Activated T-cell treated with anti-CD3 and anti-CD28 coated beads, Interleukin-2, amount 50 U/mL, for 24 hours (primary cell): ENCODE results near the gene UHRF1.

Experiments used
- DNase-seq: peaks from one replicate; pipeline ENCODE4 v3.0.0-alpha.2; 2020
- H3K27ac Mint-ChIP-seq: 2 replicates; pipeline ENCODE4 v1.8.0; 2020; ENCODE audit warnings: mild to moderate bottlenecking, mixed read lengths
- H3K27me3 Mint-ChIP-seq: 2 replicates; pipeline ENCODE4 v1.8.0; 2020; ENCODE audit warnings: mixed read lengths
- H3K36me3 Mint-ChIP-seq: 2 replicates; pipeline ENCODE4 v1.8.0; 2020; ENCODE audit warnings: low read depth, mixed read lengths
- H3K4me1 Mint-ChIP-seq: 2 replicates; pipeline ENCODE4 v1.8.0; 2020; ENCODE audit warnings: low read depth, mixed read lengths
- H3K4me3 Mint-ChIP-seq: 2 replicates; pipeline ENCODE4 v1.8.0; 2020; ENCODE audit warnings: mild to moderate bottlenecking, moderate library complexity, mixed read lengths
- H3K9me3 Mint-ChIP-seq: 2 replicates; pipeline ENCODE4 v1.8.0; 2020; ENCODE audit warnings: mixed read lengths

UHRF1 gene

DNA sequence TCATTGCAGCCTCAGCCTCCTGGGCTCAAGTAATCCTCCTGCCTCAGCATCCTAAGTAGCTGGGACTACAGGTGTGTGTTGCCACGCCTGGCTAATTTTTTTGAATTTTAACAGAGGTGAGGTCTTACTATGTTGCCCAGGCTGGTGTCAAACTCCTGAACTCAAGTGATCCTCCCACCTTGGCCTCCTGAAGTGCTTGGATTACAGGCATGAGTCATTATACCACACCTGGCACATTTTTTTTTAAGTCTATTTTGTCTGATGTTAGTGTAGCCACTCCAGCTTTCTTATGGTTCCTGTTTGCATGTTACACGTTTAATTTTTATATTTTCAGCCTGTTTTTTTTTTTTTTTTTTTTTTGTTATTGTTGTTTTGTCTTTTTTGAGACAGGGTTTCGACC, 84.4 kb downstream of the UHRF1 start:
- H3K4me1 Mint-ChIP-seq = peaks cover 9% of the 10 kb centered on the region
- H3K4me3 Mint-ChIP-seq = no peak overlapping the region
- peaks cover 33% of the 10 kb centered on the region for H3K36me3 Mint-ChIP-seq
- H3K27me3 Mint-ChIP-seq = no peaks in the 10 kb centered on the region
- peaks cover 4% of the 10 kb centered on the region for H3K9me3 Mint-ChIP-seq
- DNase-seq = no peak
- H3K27ac Mint-ChIP-seq = no peak overlapping the region

DNA sequence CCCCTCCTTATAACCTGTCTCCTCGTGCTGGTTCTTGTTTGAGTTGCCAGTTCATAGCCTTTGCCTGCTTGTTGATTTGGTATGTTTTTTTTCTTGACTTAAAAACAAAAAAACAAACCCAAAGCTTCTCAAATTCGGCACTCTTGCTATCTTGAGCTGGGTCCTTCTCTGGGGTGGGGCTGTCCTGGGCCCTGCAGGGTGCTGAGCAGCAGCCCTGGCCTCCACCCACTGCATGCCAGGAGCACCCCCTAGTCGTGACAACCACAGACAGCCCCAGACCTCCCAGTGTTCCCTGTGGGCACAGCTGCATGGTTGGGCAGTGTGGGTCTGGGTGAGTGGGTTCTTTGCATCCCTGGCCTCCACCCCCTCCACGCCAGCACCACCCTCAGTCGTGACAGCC, 87.4 kb downstream of the UHRF1 start:
- no peaks in the 10 kb centered on the region for H3K27me3 Mint-ChIP-seq
- no peak for DNase-seq
- H3K9me3 Mint-ChIP-seq = peaks cover 3% of the 10 kb centered on the region
- H3K4me3 Mint-ChIP-seq = no peak overlapping the region
- no peak overlapping the region for H3K27ac Mint-ChIP-seq
- peaks cover 32% of the 10 kb centered on the region for H3K36me3 Mint-ChIP-seq
- H3K4me1 Mint-ChIP-seq = peaks cover 11% of the 10 kb centered on the region

DNA sequence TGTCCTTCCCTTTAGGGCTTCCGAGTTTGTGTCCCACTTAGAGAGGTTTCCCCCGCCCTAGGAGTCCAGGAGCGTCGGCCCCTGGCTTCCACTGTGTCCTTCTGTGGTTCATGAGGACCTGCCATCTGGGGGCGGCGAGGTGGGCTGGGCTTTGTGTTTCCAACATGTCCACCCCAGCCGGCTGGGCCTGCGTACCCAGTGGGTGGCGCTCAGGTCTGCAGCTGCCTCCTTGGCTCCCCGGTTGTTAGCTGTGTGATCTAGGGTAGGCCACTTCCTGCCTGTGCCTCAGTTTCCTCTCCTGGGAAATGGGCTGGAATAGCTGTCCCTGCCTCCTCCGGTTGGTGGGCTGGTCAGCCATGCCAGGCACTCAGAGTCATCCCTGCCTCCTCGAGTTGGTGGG, 88.0 kb downstream of the UHRF1 start:
- no peak for DNase-seq
- no peaks in the 10 kb centered on the region for H3K9me3 Mint-ChIP-seq
- H3K36me3 Mint-ChIP-seq = peaks cover 26% of the 10 kb centered on the region

DNA sequence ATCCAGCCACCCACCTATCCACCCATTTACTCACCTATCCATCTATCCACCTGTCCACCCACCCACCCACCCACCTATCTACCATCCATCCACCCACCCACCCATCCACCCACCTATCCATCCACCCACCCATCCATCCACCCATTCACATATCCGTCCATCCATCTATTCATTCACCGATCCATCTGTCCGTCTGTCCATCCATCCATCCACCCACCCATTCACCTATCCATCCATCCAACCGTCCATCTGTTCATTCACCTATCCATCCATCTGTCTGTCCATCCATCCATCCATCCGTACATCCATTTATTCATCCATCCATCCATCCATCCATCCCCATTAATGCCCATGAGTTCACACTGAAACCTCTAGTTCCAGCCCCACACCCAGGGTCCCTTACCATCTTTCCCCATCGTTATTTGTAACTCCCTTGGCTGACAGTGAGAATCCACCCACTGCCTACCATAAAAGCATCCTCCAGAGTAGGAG, 90.9 kb downstream of the UHRF1 start:
- DNase-seq = no peak
- Mint-ChIP-seq H3K4me3 (no peak overlapping the region), H3K27me3 (no peaks in the 10 kb centered on the region), H3K27ac (no peak overlapping the region), H3K4me1 (peaks cover 7% of the 10 kb centered on the region), H3K9me3 (no peaks in the 10 kb centered on the region), H3K36me3 (peaks cover 16% of the 10 kb centered on the region)

More for the DNA sequence above, 88.0 kb downstream of the UHRF1 start:
- Mint-ChIP-seq H3K4me3 (no peak overlapping the region), H3K27ac (no peak overlapping the region), H3K4me1 (peaks cover 13% of the 10 kb centered on the region), H3K27me3 (no peaks in the 10 kb centered on the region)

DNA sequence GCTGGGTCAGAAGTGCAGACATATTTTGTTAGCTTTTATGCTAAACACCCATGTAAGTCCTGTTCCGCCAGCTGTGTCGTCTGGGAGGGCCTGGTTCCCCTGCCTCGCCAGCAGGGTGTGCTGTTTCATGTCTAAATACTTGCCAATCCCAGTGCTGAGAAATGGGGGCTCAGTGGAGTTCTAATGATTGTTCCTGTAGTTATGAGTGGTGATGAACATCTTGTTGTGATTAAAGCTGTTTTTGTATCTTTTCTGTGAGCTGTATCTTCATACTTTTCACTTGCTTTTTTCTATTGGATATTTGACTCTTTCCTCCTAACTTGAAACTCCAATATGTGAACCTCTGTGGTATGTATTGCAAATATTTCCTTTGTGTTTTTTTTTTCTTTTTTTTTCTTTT, 92.3 kb downstream of the UHRF1 start:
- Mint-ChIP-seq H3K4me1 (peaks cover 7% of the 10 kb centered on the region), H3K9me3 (no peaks in the 10 kb centered on the region), H3K36me3 (peaks cover 12% of the 10 kb centered on the region), H3K27ac (no peak overlapping the region), H3K27me3 (no peaks in the 10 kb centered on the region), H3K4me3 (no peak overlapping the region)
- peak; percentile 53 for DNase-seq

DNA sequence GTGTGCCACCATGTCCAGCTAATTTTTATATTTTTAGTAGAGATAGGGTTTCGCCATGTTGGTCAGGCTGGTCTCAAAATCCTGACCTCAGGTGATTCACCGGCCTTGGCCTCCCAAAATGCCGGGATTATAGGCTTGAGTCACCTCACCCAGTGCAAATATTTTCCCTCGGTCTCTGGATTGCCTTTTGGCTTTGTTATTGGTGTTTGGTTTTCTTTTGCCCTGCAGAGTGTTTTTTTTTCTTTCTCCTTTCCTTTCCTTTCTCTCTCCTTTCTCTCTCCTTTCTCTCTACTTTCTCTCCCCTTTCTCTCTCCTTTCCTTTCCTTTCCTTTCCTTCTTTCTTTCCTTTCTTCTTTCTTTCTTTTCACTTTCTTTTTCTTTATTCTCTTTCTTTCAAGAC, 92.8 kb downstream of the UHRF1 start:
- DNase-seq = no peak
- Mint-ChIP-seq H3K36me3 (peaks cover 6% of the 10 kb centered on the region), H3K27ac (no peak overlapping the region), H3K4me1 (peaks cover 7% of the 10 kb centered on the region), H3K27me3 (no peaks in the 10 kb centered on the region), H3K9me3 (no peaks in the 10 kb centered on the region), H3K4me3 (no peak overlapping the region)

DNA sequence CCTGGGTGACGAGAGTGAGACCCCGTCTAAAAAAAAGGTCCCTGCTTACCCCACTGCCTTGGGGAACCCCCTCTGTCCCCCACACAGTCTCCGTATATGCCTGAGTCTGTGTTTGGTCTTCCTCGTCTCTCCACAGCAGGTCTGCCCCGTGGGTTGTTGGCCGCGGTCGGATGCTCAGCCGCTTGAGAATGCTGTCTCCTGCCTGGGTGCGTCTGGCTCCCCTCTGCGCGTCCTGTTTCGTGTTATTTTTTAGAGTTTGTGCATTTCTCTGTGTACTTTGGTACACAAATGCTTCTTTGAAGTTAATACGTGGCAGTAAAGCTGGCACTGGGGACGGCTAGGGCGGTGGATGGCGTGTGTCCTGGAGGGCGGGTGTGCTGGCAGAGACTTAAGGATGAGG, 94.5 kb downstream of the UHRF1 start:
- Mint-ChIP-seq H3K9me3 (peaks cover 3% of the 10 kb centered on the region), H3K4me1 (peaks cover 7% of the 10 kb centered on the region), H3K27ac (no peak overlapping the region), H3K4me3 (no peak overlapping the region), H3K27me3 (no peaks in the 10 kb centered on the region), H3K36me3 (peaks cover 10% of the 10 kb centered on the region)
- DNase-seq = no peak

DNA sequence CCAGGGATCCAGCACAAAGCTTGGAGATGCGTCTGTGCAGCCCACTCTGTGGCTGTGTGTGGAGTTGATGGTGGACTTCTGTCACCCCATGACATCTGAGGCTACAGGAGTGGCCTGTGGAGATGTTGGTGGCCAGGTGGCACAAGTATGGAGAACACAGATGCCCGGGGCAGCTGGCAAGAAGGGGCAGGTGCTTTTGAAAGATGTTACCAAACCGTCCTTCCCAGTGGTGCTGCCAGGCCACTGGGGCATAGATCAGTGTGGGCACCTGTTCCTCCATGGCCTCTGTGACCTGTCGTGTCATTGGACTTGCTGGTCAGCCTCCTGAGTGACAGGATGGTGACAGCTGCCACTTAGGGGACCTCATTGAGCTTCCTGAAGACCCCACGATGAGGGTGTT, 95.8 kb downstream of the UHRF1 start:
- Mint-ChIP-seq H3K27me3 (no peaks in the 10 kb centered on the region), H3K27ac (no peak overlapping the region), H3K36me3 (peaks cover 10% of the 10 kb centered on the region), H3K4me1 (peaks cover 7% of the 10 kb centered on the region), H3K9me3 (peaks cover 3% of the 10 kb centered on the region), H3K4me3 (no peak overlapping the region)
- no peak for DNase-seq

DNA sequence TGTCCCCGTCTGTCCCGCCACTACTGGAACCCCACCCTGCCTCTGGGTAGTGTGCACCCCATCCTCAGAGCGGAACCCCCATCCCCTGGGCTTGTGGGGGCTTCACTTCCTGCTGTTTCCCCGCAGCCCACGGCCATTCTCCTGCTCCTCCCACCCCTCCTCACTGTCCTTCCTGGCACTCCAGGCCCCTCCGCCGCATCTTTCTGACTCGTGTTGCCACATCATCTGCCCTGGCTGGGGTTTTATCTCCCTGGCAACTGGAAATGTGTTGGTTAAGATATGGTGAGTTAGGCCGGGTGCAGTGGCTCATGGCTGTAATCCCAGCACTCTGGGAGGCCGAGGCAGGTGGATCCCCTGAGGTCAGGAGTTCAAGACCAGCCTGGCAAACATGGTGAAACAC, 96.9 kb downstream of the UHRF1 start:
- no peak overlapping the region for H3K4me3 Mint-ChIP-seq
- H3K4me1 Mint-ChIP-seq = peaks cover 7% of the 10 kb centered on the region
- DNase-seq = no peak
- H3K36me3 Mint-ChIP-seq = peaks cover 10% of the 10 kb centered on the region
- no peaks in the 10 kb centered on the region for H3K27me3 Mint-ChIP-seq
- no peak overlapping the region for H3K27ac Mint-ChIP-seq
- peaks cover 3% of the 10 kb centered on the region for H3K9me3 Mint-ChIP-seq

DNA sequence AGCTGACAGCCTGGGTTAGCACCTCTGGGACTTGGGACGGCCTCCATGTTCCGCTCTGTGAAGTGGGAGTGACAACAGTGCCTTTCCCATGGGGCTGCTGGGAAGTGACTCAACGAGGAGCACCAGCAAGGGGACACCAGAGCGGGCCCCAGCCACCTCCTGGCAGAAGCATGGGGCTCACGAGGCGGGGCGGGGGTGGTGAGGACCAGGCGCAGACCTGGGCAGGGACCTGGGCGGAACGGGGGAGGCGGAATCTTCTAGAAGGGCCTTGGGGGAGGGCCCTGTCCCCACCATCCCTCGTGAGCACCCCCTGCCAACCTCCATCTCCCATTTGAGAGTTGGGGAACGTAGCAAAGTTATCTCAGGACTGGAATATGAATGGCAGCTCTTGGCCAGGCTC, 97.5 kb downstream of the UHRF1 start:
- DNase-seq = no peak
- H3K9me3 Mint-ChIP-seq = peaks cover 3% of the 10 kb centered on the region
- peaks cover 7% of the 10 kb centered on the region for H3K36me3 Mint-ChIP-seq
- no peaks in the 10 kb centered on the region for H3K27me3 Mint-ChIP-seq
- peaks cover 3% of the 10 kb centered on the region for H3K4me1 Mint-ChIP-seq
- H3K4me3 Mint-ChIP-seq = no peak overlapping the region
- no peak overlapping the region for H3K27ac Mint-ChIP-seq
